GM12891 (cell line): Measurements from ENCODE around the gene NDP.

Source experiments
- POLR2A ChIP-seq: IDR thresholded peaks from 2 replicates; pipeline ENCODE4 v1.6.1; 2011; ENCODE audit warnings: low read depth, low read length, control low read depth
- POLR2AphosphoS5 ChIP-seq: IDR thresholded peaks from 2 replicates; pipeline ENCODE4 v1.6.1; 2011; ENCODE audit warnings: low read depth, low read length, control low read depth
- SPI1 ChIP-seq: IDR thresholded peaks from 2 replicates; pipeline ENCODE4 v1.6.1; 2011; ENCODE audit warnings: low read depth, low read length, control low read depth

GRCh38 chrX:43909141-43909540 is 64.0 kb downstream of the NDP start:
- TF ChIP-seq POLR2A (no peak), POLR2AphosphoS5 (no peak), SPI1 (no peak)
